H1 (cell line): ENCODE data around the gene TMEM223. TPM values are rescaled to one million over a fixed set of nuclear protein-coding genes. Genes with fewer than 3 reads are reported as not detected.

ENCODE experiments used
- ATF2 ChIP-seq: IDR thresholded peaks from 2 replicates; pipeline ENCODE4 v1.6.1; 2012; ENCODE audit warnings: low read length, inconsistent platforms
- BCL11A ChIP-seq, 2 experiments: IDR thresholded peaks; one replicate each; pipeline ENCODE4 v1.6.1; 2011; ENCODE audit warnings: low read depth in 2 of 2, low read length in 2 of 2, mild to moderate bottlenecking in 2 of 2
- CBX8 ChIP-seq: fragments of 300-800, 300-1000 bp; sonication (generic); IDR thresholded peaks from 2 replicates; pipeline ENCODE4 v1.7.1; 2016; ENCODE audit warnings: low read depth, low read length, borderline replicate concordance
- GTF2F1 ChIP-seq: IDR thresholded peaks from 2 replicates; pipeline ENCODE4 v1.6.1; 2012; ENCODE audit warnings: low read depth, low read length, improper control_type of control experiment, borderline replicate concordance
- JUND ChIP-seq: IDR thresholded peaks from 2 replicates; pipeline ENCODE4 v1.6.1; 2011; ENCODE audit warnings: mild to moderate bottlenecking, improper control_type of control experiment, low read length
- RAD21 ChIP-seq, 2 experiments: IDR thresholded peaks in 1 of 2; conservative IDR thresholded peaks in 1 of 2; 2 replicates each; pipeline ENCODE4 v1.6.1; 2011; ENCODE audit warnings: low read depth in 2 of 2, low read length in 2 of 2, improper control_type of control experiment in 1 of 2, inconsistent platforms in 1 of 2, mild to moderate bottlenecking in 1 of 2, moderate library complexity in 1 of 2
- RBBP5 ChIP-seq: IDR thresholded peaks from 2 replicates; pipeline ENCODE4 v1.7.1; 2012; ENCODE audit warnings: low read depth, mild to moderate bottlenecking, inconsistent platforms, low read length, moderate library complexity, borderline replicate concordance
- SAP30 ChIP-seq: fragments of 300-600 bp; sonication (generic); IDR thresholded peaks from 2 replicates; pipeline ENCODE4 v1.7.1; 2012; ENCODE audit warnings: low read length, moderate library complexity, mild to moderate bottlenecking, inconsistent platforms; ENCODE audit not compliant: insufficient read depth, insufficient replicate concordance
- SIN3A ChIP-seq, 2 experiments: IDR thresholded peaks in 1 of 2; conservative IDR thresholded peaks in 1 of 2; 2 replicates each; pipeline ENCODE4 v1.6.1; 2011 to 2012; ENCODE audit warnings: low read length in 2 of 2, improper control_type of control experiment in 1 of 2, low read depth in 1 of 2, mild to moderate bottlenecking in 1 of 2
- SP2 ChIP-seq: IDR thresholded peaks from 2 replicates; pipeline ENCODE4 v1.6.1; 2012; ENCODE audit warnings: mild to moderate bottlenecking, low read length, inconsistent platforms
- TAF7 ChIP-seq: optimal IDR thresholded peaks from 2 replicates; pipeline ENCODE3; 2011; ENCODE audit warnings: low read depth, mild to moderate bottlenecking, inconsistent platforms, low read length, moderate library complexity, borderline replicate concordance
- USF2 ChIP-seq: IDR thresholded peaks from 2 replicates; pipeline ENCODE4 v1.6.1; 2011; ENCODE audit warnings: low read length, improper control_type of control experiment
- polyA plus RNA-seq, 7 experiments: library from polyadenylated mRNA; depleted of rRNA in 3 of 7; stranded (reverse) in 5 of 7; unstranded in 2 of 7; fragments of >200 nt in 5 of 7; fragments of 200-250 nt in 2 of 7; gene quantifications; 1 replicate in 5 of 7; 2 replicates in 1 of 7; 4 replicates in 1 of 7; pipeline versions ENCODE4 v1.2.1 to v1.2.3, GENCODE V29; 2011 to 2013; ENCODE audit warnings: missing spikeins in 2 of 7, mixed read lengths in 2 of 7
- total RNA-seq: library from RNA; stranded (reverse); fragmentation: NEBNext Ultra II Directional; extraction: Animal tissue kit (Norgen Biotek cat#: 25700); gene quantifications from 2 replicates; pipeline ENCODE4 v1.2.1, GENCODE V29; 2021

Gene TMEM223
- total and polyA plus RNA-seq, 2 of the 8 experiments (the other 6 are each of a cell fraction or from before 2014, with no cell fraction given): 22.9 to 64.1 TPM

GRCh38 chr11:62832336-62833234 lies 40.8 kb upstream of the TMEM223 start, which contains the start of gene TEX54 (continued):
- TF ChIP-seq SAP30 (no peak), SP2 (no peak), ATF2 (no peak), USF2 (no peak), RBBP5 (no peak), GTF2F1 (no peak), CBX8 (no peak), RAD21 (IDR thresholded peaks at IDR 0.05 in 1 of 2, conservative IDR thresholded peaks at IDR 0.05 in 1 of 2; ENCODE audit: low read depth in 2 of 2, low read length in 2 of 2) (no peak), TAF7 (no peak), SIN3A (conservative IDR thresholded peaks at IDR 0.05 in 1 of 2, IDR thresholded peaks at IDR 0.05 in 1 of 2; ENCODE audit: low read depth in 1 of 2, low read length in 2 of 2) (peak in 1 of 2 experiments; percentile 64; a peak in 2 of 4 replicates), JUND (no peak), BCL11A (IDR thresholded peaks at IDR 0.05; ENCODE audit: low read depth in 2 of 2, low read length in 2 of 2) (no peak)
- TF ChIP-seq, all 59 proteins: peak for 4
